HepG2 (cell line): Measurements from ENCODE around the gene PRKCE. TPM values are rescaled to one million over a fixed set of nuclear protein-coding genes. Genes with fewer than 3 reads are reported as not detected.

Experiments used
- ATAC-seq: fragments of 200-7000 bp; cut with Tn5 transposase; 3 replicates; pipeline ENCODE4 v1.9.1; 2020; ENCODE audit warnings: mild to moderate bottlenecking, moderate library complexity
- BruUV-seq: library from RNA; stranded (reverse); fragments of 400-500 nt; replicated peaks from 2 replicates; lab custom pipeline; 2021; lab: Mats Ljungman, UMichigan
- CTCF ChIA-PET: fragments of 300-600 bp; formaldehyde crosslinking; extraction: SDS; loops from one replicate; lab custom pipeline; 2021; ENCODE audit warnings: low total read pairs, inconsistent platforms, low intra/inter-chr PET ratio; lab: Yijun Ruan, JAX
- POLR2A ChIA-PET: fragments of 350-600 bp; sonication (Branson Sonifier 250); formaldehyde crosslinking; loops from one replicate; lab custom pipeline; 2020; ENCODE audit warnings: antibody characterized with exemption, inconsistent platforms; lab: Yijun Ruan, JAX
- DNase-seq: peaks from one replicate; pipeline ENCODE4 v3.0.0-alpha.2; 2015; ENCODE audit warnings: low spot score
- FAIRE-seq: peaks from 3 replicates; lab custom pipeline; 2011; peaks lifted over from hg19 to GRCh38; lab: Jason Lieb, UNC
- H2AFZ ChIP-seq: one replicate; pipeline ENCODE4 v1.6.1; 2011; ENCODE audit warnings: low read length, inconsistent platforms
- H3K27ac ChIP-seq: fragments of 300-600 bp; 3 replicates; pipeline ENCODE4 v1.8.0; 2011; ENCODE audit warnings: mixed run types, mild to moderate bottlenecking, mixed read lengths, low read length, inconsistent platforms; ENCODE audit not compliant: insufficient read depth; ENCODE audit errors: extremely low read length
- H3K27me3 ChIP-seq, 2 experiments: fragments of 200-600 bp in 1 of 2; 2 replicates in 1 of 2; 3 replicates in 1 of 2; pipeline versions ENCODE4 v1.6.0 to v1.8.0; 2011; ENCODE audit warnings: low read length in 2 of 2, mild to moderate bottlenecking in 2 of 2, moderate library complexity in 2 of 2, inconsistent platforms in 1 of 2; ENCODE audit not compliant: insufficient read depth in 2 of 2, control insufficient read depth in 1 of 2
- H3K36me3 ChIP-seq, 2 experiments: fragments of 200-600 bp in 1 of 2; replicated peaks in 1 of 2; 2 replicates in 1 of 2; 3 replicates in 1 of 2; pipeline versions ENCODE4 v1.5.1 to v1.8.0; 2011; ENCODE audit warnings: low read length in 2 of 2, inconsistent platforms in 1 of 2; ENCODE audit not compliant: insufficient read depth in 2 of 2, control insufficient read depth in 1 of 2
- H3K4me1 ChIP-seq: 2 replicates; pipeline ENCODE4 v1.5.1; 2012; ENCODE audit warnings: low read length, inconsistent platforms; ENCODE audit not compliant: insufficient read depth
- H3K4me2 ChIP-seq: 2 replicates; pipeline ENCODE4 v1.6.0; 2011; ENCODE audit warnings: low read depth, low read length, inconsistent platforms
- H3K4me3 ChIP-seq, 3 experiments: fragments of 200-600 bp in 1 of 3; sonication (generic), shearing (Covaris generic) in 1 of 3; replicated peaks in 1 of 3; 2 replicates each; pipeline ENCODE4 v1.5.1; 2011 to 2016; ENCODE audit warnings: low read length in 3 of 3, inconsistent platforms in 2 of 3, low read depth in 2 of 3, mild to moderate bottlenecking in 2 of 3, control low read depth in 1 of 3, mixed read lengths in 1 of 3; ENCODE audit not compliant: insufficient read depth in 1 of 3
- H3K79me2 ChIP-seq: one replicate; pipeline ENCODE4 v1.6.1; 2011; ENCODE audit warnings: low read length, inconsistent platforms; ENCODE audit not compliant: insufficient read depth
- H3K9ac ChIP-seq: 2 replicates; pipeline ENCODE4 v1.6.0; 2011; ENCODE audit warnings: mild to moderate bottlenecking, low read depth, low read length, inconsistent platforms; ENCODE audit not compliant: insufficient read depth
- H3K9me3 ChIP-seq: 2 replicates; pipeline ENCODE4 v1.5.1; 2012; ENCODE audit warnings: mild to moderate bottlenecking, low read length
- H4K20me1 ChIP-seq: 2 replicates; pipeline ENCODE4 v1.6.0; 2011; ENCODE audit warnings: inconsistent platforms, mild to moderate bottlenecking, low read length, moderate library complexity; ENCODE audit not compliant: insufficient read depth
- AGO2 ChIP-seq: fragments of 200-400 bp; formaldehyde crosslinking; optimal IDR thresholded peaks from 2 replicates; pipeline ENCODE3; 2017; ENCODE audit warnings: mild to moderate bottlenecking, low read depth, low read length, moderate library complexity
- ELF3 ChIP-seq: IDR thresholded peaks from 2 replicates; pipeline ENCODE4 v1.6.1; 2016; ENCODE audit warnings: missing genetic modification reagents, missing compliant biosample characterization
- FOXA1 ChIP-seq, 2 experiments: fragments of 450-650 bp in 1 of 2; sonication (generic) in 1 of 2; formaldehyde crosslinking in 1 of 2; IDR thresholded peaks; 2 replicates each; pipeline versions ENCODE4 v1.4.0 to v1.6.1; 2016 to 2020; ENCODE audit warnings: missing genetic modification reagents in 1 of 2
- IKZF4 ChIP-seq: sonication (generic); formaldehyde crosslinking; IDR thresholded peaks from 2 replicates; pipeline ENCODE4 v1.5.1; 2020; ENCODE audit warnings: borderline replicate concordance, mild to moderate bottlenecking, low read depth, missing genetic modification reagents; ENCODE audit errors: not compliant biosample characterization
- MTERF4 ChIP-seq: sonication (generic); formaldehyde crosslinking; IDR thresholded peaks from 2 replicates; pipeline ENCODE4 v1.8.0; 2023; ENCODE audit warnings: mild to moderate bottlenecking, missing genetic modification reagents
- MYNN ChIP-seq: sonication (generic); formaldehyde crosslinking; IDR thresholded peaks from 2 replicates; pipeline ENCODE4 v1.4.0; 2020; ENCODE audit warnings: mild to moderate bottlenecking, low read depth, missing genetic modification reagents
- PBX2 ChIP-seq: IDR thresholded peaks from 2 replicates; pipeline ENCODE4 v1.6.1; 2016; ENCODE audit warnings: control low read depth
- SATB2 ChIP-seq: sonication (generic); formaldehyde crosslinking; IDR thresholded peaks from 2 replicates; pipeline ENCODE4 v1.5.0; 2020; ENCODE audit warnings: missing genetic modification reagents
- ZNF263 ChIP-seq: sonication (generic); formaldehyde crosslinking; IDR thresholded peaks from 2 replicates; pipeline ENCODE4 v1.4.0; 2020; ENCODE audit warnings: missing genetic modification reagents
- ZNF691 ChIP-seq: sonication (generic); formaldehyde crosslinking; IDR thresholded peaks from 2 replicates; pipeline ENCODE4 v1.4.0; 2020; ENCODE audit warnings: missing genetic modification reagents, low read depth, mild to moderate bottlenecking, borderline replicate concordance
- ZNF710 ChIP-seq: sonication (generic); formaldehyde crosslinking; IDR thresholded peaks from 2 replicates; pipeline ENCODE4 v1.5.0; 2020; ENCODE audit warnings: mild to moderate bottlenecking, missing genetic modification reagents, borderline replicate concordance
- ZNF782 ChIP-seq: sonication (generic); formaldehyde crosslinking; IDR thresholded peaks from 2 replicates; pipeline ENCODE4 v1.4.0; 2020; ENCODE audit warnings: missing genetic modification reagents, mild to moderate bottlenecking, borderline replicate concordance
- WGBS: methylation state at CpG from one replicate; pipeline ENCODE4 v1.1.6; 2017; ENCODE audit warnings: low lambda C conversion rate; 5-methylcytosine and 5-hydroxymethylcytosine counted together
- in situ Hi-C: cut with HindIII; loops from 2 replicates; pipeline ENCODE4 v1.10.0; 2017; ENCODE audit warnings: low pct_unique_long_range_greater_than_20kb; ENCODE audit not compliant: extremely low pct_ligation_motif_present
- intact Hi-C: fragments of 100-400 bp; cut with micrococcal nuclease; formaldehyde crosslinking; loops from one replicate; pipeline ENCODE4 v1.10.0; 2022; ENCODE audit not compliant: unreplicated experiment
- polyA plus RNA-seq, 8 experiments: library from polyadenylated mRNA; depleted of rRNA in 3 of 8; stranded (reverse) in 7 of 8; unstranded in 1 of 8; fragments of >200 nt; fragmentation: Illumina TruSeq in 4 of 8; extraction: Trizol in 4 of 8; gene quantifications; 2 replicates each; pipeline versions ENCODE4 v1.2.1 to v1.2.3, GENCODE V29; 2011 to 2016; ENCODE audit warnings: low read depth in 4 of 8, missing spikeins in 1 of 8, mixed read lengths in 1 of 8; ENCODE audit not compliant: insufficient read depth in 1 of 8
- total RNA-seq, 5 experiments: library from RNA; depleted of rRNA; stranded (reverse); fragments of >200 nt; fragmentation: Illumina TruSeq; extraction: Trizol; gene quantifications; 2 replicates each; pipeline ENCODE4 v1.2.3, GENCODE V29; 2016; ENCODE audit warnings: low read depth in 1 of 5

PRKCE gene
- total and polyA plus RNA-seq, 2 of the 13 experiments (the other 11 are each of a cell fraction or from before 2014, with no cell fraction given) = 1.0 to 3.9 TPM

- H2AFZ ChIP-seq = no peak overlapping the region
- ChIA-PET POLR2A (no interaction called here), CTCF (no interaction called here)
- no TSS peak for BruUV-seq
- in situ Hi-C loops = no loop called here
- H3K9ac ChIP-seq = no peak overlapping the region
- H3K9me3 ChIP-seq = no peaks in the 10 kb centered on the region
- intact Hi-C loops = no loop called here
- H3K4me1 ChIP-seq = peaks cover 19% of the 10 kb centered on the region
- DNase-seq (no peak), FAIRE-seq (no peak), ATAC-seq (no peak; the same call in 2 of the 3 replicates)
- H3K79me2 ChIP-seq = no peaks in the 10 kb centered on the region
- peaks cover 4 to 29% of the 10 kb centered on the region in 2 experiments; a peak in 3 of 5 replicates for H3K27me3 ChIP-seq
- no peak overlapping the region for H3K4me2 ChIP-seq
- TF ChIP-seq AGO2 (no peak), SATB2 (no peak), IKZF4 (CRISPR knock-in tag) (no peak), MYNN (CRISPR knock-in tag) (no peak), ZNF263 (CRISPR knock-in tag) (no peak), FOXA1 (IDR thresholded peaks at IDR 0.05) (no peak), FOXA1 (CRISPR knock-in tag; IDR thresholded peaks at IDR 0.05) (no peak), ZNF710 (CRISPR knock-in tag) (no peak), ZNF691 (no peak), PBX2 (CRISPR knock-in tag) (no peak), MTERF4 (CRISPR knock-in tag) (no peak), ZNF782 (CRISPR knock-in tag) (no peak), ELF3 (CRISPR knock-in tag) (no peak)
- no peaks in the 10 kb centered on the region for H3K36me3 ChIP-seq
- peaks cover 4% of the 10 kb centered on the region; the same call in 1 of the 2 replicates for H4K20me1 ChIP-seq
- WGBS = 62% methylated on average over 9 of the region's 9 CpGs
- H3K27ac ChIP-seq = no peak overlapping the region
- no peak overlapping the region for H3K4me3 ChIP-seq
These were observed 520.0 kb downstream of the PRKCE start for GRCh38 chr2:46171411-46171953.
